Cardiac septum (tissue), 1 donor: ENCODE measurements around the gene ASB7. TPM values are rescaled to one million over a fixed set of nuclear protein-coding genes. Genes with fewer than 3 reads are reported as not detected.

Experiments used
- DNase-seq: peaks from one replicate; pipeline ENCODE4 v3.0.0-alpha.2; 2020; ENCODE audit warnings: low spot score
- intact Hi-C: fragments of 100-400 bp; cut with DNase I; formaldehyde crosslinking; loops from one replicate; pipeline ENCODE4 v1.14.0; 2022
- total RNA-seq: library from RNA; stranded (reverse); fragmentation: NEBNext Ultra II Directional; extraction: Animal tissue kit (Norgen Biotek cat#: 25700); gene quantifications from one replicate; pipeline ENCODE4 v1.2.1, GENCODE V29; 2021
- donor health status: DM: no; HTN: no; CAD: no.

The ASB7 gene
- total RNA-seq, 1 donor from 2014 or later, result 6.8 TPM

DNA sequence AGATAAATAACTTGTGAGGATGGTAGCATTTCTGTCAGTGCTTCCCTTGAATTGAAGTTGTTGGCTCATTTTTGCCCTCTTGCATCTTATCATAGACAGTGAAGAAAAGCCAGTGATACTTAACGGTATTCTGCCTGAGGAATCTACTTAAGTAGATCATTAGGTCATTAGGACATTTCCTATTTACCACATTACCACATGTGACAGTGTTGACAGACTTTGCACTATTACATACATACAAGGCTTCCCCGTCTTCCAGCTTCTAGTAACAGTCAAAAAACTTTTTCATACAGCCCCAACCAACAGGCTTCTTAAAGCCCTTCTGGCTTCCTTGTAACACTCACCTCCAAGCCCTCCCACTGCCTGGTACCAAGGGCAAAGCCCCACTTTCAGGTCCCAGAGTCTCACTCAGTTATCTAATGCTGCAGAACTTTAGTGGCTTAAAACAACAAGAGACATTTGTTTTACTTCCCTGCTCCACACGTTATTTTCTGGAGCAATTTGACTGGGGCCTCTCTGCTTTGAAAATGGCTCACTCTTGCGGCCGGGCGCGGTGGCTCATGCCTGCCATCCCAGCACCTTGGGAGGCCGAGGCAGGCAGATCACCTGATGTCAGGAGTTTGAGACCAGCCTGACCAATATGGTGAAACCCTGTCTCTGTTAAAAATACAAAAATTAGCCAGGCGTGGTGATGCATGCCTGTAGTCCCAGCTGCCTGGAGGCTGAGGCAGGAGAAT is 40.0 kb downstream of the ASB7 start:
- intact Hi-C loops, result no loop called here
- DNase-seq, result no peak

DNA sequence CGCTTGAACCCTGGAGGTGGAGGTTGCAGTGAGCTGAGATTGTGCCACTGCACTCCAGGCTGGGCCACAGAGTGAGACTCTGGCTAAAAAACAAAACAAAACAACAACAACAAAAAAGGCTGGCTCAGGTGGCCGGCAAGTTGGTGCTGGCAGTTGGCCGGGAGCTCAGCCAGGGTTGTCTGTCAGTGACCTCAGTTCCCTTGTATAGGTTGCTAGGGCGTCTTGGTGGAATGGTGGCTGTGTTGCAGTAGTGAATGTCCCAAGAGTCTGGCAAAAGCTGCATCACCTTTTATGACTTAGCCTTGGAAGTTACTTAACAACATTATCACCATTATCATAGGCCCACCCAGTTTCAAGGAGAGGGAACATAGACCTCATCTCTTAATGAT is 40.6 kb downstream of the ASB7 start:
- intact Hi-C loops, result no loop called here
- no peak for DNase-seq

DNA sequence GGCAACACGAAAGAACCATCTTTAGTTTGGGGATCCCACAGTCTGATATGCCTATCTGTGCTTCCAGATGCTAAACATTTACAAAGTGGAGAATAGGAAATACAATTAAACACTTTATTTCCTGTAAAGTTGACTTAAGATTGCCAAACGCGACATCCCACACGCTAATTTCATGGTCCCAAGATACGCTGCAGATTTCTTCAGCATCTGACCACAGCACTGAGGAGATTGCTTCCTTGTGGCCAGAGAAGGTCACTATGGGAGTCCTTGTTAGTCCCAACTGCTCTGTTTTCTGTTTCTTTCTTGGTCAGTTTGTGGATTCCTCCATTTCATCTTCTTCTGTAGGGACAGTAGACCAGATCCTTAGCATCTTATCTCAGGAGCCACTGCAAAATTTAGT is 43.3 kb downstream of the ASB7 start:
- intact Hi-C loops, result no loop called here
- DNase-seq, result no peak

DNA sequence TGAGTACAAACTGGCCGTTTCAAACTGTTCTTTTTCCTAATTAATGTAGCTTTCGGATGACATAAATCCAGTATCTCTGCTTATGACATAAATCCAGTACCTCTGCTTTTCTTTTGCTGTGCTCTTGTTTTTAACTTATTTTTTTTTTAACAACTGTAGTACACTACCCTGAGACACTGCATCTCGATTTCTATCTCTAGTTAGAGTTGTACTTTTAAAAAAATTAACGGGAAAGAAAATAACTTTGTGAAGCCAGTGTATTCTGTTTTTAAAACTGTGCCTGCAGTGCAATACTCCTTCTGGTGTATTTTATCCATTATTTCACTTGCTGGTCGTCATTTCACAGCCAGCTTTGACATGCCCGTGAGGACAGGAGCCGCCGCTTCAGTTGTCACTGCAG is 46.6 kb downstream of the ASB7 start:
- DNase-seq, result no peak
- intact Hi-C loops, result no loop called here

DNA sequence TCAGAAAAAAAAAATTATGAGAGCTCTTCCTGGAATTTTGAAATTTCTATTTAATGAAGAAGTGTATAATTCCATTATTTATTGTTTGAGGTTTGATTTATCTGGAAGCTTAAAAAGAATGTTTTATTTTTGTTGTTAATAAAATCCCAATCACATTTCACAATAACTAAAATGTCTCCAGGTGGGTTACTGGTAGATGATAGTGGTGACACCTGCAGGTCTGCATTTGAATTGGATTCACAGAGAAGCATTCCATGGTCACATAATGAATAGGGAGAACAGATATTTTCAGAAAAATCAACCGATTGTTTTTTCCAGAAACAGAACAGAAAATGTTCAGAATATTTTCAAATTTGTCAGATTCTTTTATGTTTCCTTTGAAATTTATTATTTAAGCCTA is 48.3 kb downstream of the ASB7 start:
- no peak for DNase-seq
- intact Hi-C loops, result no loop called here

DNA sequence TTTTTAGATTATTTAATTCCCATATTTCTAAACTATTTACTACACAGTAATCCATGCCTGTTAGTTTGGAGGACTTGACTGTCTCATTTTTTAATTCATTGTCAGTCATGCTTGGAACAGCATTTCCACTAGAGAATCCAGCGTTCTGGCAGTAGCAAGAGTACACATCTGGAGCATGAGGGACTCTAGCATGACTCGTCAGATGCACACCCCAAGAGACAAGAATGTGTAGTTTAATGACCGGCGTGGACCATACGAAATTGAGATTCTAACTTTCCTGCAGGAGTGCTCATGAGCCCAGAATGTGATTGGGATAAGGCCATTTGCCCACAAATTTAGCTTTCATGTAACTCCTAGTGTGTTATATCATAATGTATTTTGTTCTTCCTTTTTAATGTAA is 48.9 kb downstream of the ASB7 start:
- no peak for DNase-seq
- intact Hi-C loops, result no loop called here

DNA sequence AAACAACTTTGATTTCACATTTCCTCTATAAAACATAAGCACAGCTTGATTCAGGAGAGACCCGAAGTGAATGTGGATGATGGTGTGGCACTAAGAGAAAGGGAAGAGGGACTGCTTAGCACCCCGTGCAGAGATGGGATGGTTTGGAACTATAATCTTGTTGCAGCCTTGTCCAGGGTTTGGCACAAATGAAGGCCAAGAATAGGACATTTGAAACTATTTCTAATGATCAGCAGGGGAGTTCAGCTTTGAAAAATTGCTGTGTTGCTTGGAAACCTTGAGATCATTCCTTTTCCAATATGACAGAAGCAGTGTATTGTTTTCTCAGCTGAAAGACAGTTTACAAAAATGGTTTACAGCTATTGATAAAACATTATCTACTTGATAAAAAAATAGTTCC is 49.7 kb downstream of the ASB7 start:
- no peak for DNase-seq
- intact Hi-C loops, result no loop called here

DNA sequence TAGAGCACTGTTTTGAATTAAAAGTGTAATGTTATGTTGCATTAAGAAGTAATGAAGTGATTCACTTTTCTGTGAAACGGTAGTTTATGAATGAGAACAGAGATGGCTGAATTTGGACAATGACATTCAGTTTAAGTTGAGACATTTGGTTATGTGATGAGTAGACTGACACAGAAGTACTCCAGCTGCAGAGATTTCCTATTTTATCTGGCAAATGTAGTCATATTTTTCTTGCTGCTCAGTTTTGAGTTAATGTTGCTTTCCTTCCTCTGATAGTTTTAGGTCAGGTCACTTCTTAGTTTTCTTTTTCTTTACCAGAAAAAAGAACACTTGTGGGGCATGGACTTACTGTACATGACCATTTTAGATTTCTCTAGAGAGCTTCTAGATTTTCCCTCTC is 51.2 kb downstream of the ASB7 start:
- no peak for DNase-seq
- intact Hi-C loops, result no loop called here

DNA sequence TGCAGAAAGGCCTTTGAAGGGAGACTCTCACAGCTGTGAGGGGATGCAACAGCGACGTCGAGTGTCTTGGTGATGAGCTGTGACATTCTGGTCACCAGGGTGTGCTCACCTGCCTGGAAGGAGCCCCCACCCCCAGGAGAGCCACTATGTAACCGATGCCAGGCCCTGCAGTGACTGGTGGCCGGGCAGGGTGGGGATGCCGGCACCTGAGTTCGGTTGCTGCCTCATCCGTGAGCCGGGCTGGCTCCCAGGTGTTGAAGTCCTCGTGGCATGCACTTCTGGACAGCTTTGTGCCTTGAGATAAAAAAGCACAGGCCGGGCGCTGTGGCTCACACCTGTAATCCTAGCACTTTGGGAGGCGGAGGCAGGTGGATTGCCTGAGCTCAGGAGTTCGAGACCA is 56.5 kb downstream of the ASB7 start:
- DNase-seq, result no peak
- intact Hi-C loops, result no loop called here

DNA sequence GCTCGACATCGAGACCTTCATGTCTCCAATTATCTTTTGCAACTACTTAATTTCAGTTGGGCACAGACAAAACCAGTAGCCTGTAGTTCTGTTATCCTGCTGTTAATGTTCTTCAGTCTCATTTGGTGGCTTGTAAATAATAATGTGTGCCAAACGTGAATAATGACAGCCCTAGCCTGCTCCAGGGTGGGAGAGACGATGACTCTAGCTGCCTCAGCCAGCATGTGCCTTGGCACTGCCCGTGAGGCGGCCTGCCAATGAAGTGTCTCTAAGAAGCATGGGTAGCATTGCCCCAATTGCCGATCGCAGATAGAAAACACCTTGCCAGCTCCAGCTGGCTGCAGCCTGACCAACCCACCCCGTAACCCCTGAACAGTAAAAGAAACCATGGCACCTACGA is 58.8 kb downstream of the ASB7 start:
- intact Hi-C loops, result loop anchor here (10.0 kb wide), 1 partner anchor 64 kb away; no protein-coding TSS in a partner anchor

DNA sequence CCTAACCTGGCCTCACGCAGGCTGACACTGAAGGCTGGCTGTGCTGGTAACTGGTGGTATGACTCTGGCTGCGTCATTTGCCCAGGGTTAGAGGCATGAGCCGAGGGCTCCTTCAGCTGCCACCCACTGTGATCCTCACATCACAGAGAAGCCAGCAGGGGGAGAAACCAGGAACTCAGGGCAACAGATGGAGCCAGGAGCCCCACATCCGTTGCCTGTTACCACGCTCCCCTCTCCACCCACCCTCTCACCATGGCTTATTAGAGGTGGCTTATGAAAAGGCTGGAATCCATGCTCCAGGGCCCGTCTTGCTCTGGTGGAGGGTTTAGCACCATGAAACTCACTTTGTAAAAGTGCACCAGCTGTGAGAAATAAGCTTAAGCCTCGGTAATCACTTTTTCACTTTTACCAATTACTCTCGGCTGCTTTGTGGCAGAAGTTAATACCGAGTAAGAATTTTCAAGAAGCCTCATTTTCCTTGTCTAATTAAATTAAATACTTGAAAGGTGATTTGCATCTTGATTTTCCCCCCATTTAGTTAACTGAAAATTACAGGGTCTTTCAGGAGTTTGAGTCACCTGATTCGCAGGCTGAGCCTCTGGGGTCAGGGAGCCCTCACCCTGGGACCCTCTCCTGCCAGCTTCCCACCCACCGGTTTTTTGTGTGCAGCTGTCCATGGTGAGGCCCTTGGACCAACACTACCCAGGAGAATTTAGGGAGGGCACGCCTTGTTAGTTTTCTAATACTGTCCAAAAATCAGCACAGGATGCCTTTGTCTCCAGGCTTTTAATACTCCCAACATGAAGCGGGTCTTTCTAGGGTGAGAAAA is 60.9 kb downstream of the ASB7 start:
- intact Hi-C loops, result loop anchor here (10.0 kb wide), 1 partner anchor 62 kb away; no protein-coding TSS in a partner anchor

More for the DNA sequence above, 58.8 kb downstream of the ASB7 start:
- no peak for DNase-seq

DNA sequence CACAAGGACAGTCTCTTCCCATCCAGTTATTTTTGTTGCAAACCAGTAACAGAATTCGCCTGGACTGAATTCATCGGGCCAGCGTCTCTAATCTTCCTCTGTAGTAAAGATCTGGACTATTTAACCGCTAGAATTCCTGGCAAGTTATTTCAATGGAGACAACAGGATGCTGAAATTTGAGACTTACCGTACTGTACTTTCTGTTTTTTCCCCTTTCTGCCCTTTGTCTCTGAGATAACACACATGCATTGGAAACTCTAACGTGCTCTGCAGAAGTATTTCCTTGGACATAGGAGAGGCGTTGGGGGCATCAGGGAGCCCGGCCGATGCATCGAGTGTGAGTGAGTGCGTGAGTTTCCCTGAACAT is 61.5 kb downstream of the ASB7 start:
- DNase-seq, result no peak
- intact Hi-C loops, result loop anchor here (10.0 kb wide), 1 partner anchor 61 kb away; no protein-coding TSS in a partner anchor

More for the DNA sequence above, 60.9 kb downstream of the ASB7 start:
- no peak for DNase-seq

DNA sequence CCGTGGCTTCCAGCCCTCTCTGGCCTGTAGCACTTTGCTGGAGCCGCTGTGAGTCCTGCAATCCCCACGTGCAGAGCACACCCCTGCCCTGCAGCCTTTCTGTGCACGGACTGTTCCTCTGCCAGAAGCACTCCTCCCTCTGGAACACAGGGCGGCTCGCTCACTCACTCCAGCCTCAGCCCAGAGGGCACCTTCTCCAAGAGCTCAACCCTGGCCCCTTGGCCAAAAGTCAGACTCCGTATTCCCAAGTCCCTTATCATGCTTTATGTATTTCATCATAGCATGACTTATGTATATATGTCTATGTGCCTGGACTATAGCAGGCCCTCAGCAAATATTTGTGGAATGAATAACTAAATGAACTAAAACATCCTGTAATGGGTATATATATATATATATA is 63.2 kb downstream of the ASB7 start:
- no peak for DNase-seq
- intact Hi-C loops, result loop anchor here (10.0 kb wide), 1 partner anchor 59 kb away; no protein-coding TSS in a partner anchor

DNA sequence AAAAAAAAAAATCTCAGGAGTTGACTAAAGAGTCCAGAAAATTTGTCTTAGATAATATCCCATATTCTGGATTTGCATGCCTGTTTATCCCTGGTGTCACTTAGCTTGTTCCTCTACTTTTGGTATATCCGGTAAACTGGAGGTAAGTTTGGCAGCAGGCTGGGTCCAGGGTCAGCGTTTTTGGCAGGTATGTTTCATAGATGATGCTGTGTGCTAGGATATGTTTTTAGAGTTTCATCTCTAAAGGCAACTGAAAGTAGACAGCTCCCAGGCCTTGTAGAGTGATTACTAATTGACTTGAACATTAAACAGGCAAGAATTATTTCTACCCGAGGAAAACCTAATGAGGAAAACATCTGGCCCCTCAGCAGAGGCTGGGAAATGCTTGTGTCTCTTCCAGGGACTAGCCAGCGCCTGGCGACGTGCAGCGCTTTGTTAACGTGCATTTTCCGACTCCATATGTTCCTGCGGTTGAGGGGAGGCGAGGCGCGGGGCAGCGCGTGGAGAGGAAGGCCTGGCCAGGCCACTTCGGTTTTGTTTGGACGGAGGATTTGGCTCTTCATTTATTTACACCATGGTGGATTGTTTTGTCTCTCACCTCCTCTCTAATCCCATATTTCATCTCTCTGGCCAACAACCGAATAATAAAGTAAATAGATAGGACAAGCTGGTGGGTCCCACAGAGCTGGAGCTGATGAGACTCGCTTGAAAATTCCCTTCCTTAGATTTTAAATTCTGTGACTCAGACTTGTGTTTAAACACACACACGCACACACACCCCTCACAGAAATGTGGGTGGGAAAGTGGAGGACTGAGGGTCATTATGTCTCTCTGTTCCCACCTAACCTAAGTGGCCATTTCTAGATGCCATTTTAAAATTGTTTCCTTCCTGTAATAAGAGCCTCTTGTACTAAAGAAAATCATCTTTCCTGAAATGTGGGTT is 65.3 kb downstream of the ASB7 start:
- no peak for DNase-seq
- intact Hi-C loops, result loop anchor here (10.0 kb wide), 1 partner anchor 57 kb away; no protein-coding TSS in a partner anchor

DNA sequence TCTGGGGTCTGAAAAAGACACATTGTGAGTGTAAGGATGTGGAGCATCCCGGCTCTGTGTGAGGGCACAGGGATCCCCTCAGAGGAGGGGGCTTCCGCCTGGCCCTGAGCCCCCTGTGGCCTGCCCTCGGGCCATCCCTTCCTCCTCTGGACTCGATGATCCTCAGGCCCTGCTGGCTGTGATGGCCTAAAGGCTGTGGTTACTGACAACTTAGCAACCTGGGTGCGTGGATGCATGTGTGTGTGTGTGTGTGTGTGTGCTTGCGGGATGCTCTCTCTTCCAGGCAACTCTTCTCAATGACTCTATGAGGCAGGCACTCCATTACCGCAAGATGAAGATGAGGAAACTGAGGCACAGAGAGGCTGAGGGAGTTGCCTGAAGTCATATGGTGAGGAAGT is 66.0 kb downstream of the ASB7 start:
- intact Hi-C loops, result loop anchor here (10.0 kb wide), 1 partner anchor 56 kb away; no protein-coding TSS in a partner anchor
- DNase-seq, result no peak

DNA sequence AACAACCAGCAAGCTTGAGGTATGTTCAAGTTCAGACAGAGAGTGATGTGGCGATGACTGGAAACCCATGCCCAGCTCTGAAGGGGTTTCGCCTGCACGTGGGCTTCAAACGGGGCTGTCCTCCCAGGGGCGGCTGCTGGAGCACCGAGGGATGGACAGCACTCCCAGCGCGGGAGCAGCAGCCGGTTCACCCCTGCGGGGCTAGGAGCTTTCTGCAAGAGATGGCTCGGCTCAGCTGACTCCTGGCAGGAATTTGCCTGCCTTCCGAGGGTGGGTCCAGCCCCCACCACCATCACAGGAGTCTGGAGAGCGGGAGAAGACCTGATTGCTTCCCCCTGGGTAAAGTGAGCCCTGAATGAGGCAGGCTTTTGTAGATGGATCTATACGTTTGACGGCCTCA is 66.9 kb downstream of the ASB7 start:
- no peak for DNase-seq
- intact Hi-C loops, result loop anchor here (10.0 kb wide), 1 partner anchor 56 kb away; no protein-coding TSS in a partner anchor

DNA sequence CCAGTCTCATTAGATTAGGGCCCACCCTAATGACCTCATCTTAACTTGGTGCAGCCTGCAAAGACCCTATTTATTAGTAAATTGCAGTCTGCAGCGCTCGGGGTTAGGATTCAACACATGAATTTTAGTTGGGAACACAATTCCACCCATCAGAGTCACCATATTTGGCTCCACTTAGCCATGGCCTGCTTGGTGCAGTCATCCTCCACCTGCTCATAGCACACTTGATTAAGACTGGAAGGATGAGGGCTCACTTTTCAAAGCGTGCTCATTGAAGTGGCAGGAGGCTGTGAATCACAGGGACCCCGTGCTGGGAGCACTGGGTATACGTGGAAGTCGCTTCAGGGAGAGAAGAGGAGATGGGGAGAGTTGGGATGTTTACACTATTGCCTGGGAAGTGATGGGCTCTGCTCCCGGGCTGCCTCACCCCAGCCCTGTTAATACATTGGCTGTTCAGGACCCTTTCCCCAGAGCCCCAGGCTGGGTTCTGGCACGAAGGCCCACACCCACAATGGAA is 68.2 kb downstream of the ASB7 start:
- DNase-seq, result no peak
- intact Hi-C loops, result loop anchor here (5.0 kb wide), 1 partner anchor 202 kb away; no protein-coding TSS in a partner anchor

DNA sequence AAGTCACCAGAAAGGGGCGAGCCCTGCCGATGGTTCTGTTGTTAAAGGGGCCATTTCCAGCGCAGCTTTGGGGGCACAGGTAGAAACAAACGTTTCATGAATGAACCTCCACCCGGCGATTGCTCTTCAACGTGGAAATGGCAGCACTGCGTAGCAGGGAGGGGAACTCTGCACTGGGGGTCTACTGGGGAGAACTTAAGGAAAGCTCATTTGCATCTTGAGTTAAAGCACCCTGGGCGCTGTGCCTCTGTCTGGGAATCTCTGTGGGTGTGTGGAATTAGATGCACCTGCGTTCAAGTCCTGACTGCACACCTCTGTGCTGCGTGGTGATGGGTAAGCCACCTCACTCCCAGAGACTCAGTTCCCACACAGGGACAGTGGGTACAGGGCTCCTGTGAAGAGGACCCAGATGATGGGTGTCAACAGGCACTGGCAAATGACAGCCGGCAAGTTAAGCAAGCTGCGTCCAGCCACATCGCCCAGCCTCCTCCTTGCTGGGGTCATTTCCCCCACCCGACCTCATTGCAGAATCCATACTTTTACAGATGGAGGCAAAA is 68.8 kb downstream of the ASB7 start:
- no peak for DNase-seq
- intact Hi-C loops, result loop anchor here (5.0 kb wide), 1 partner anchor 201 kb away; no protein-coding TSS in a partner anchor
